Stimulated activated CD4-positive, alpha-beta T cell treated with anti-CD3 and anti-CD28 coated beads, Interleukin-12 subunit alpha, Interleukin-12 subunit beta, amount 100 ng/mL, for 24 hours (primary cell): ENCODE data around the gene PAK5.

Experiments used
- DNase-seq, 2 experiments: peaks; one replicate each; pipeline ENCODE4 v3.0.0-alpha.2; 2020; ENCODE audit warnings: low read depth in 2 of 2

Gene PAK5

GRCh38 chr20:9616833-9617461, 221.9 kb downstream of the PAK5 start:
- peak; percentile 2 to 33 for DNase-seq

DNA sequence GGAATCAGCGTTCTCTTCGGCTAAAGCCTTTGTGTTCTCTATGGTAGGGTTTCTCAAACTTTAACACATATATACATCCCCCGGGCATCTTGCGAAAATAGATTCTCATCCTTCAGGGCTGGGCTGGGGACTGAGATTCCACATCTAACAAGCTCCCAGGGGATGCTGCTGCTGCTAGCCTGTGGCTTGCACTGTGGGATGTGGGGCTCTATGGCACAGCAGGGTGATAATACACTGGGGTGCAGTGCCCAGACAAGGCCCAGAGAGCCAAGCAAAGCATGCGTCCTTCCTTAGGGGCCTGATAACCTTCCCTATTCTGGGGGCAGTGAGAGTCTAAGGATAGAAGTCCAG, 222.4 kb downstream of the PAK5 start:
- no peak for DNase-seq

GRCh38 chr20:9615766-9616454, 223.0 kb downstream of the PAK5 start:
- DNase-seq, result no peak

DNA sequence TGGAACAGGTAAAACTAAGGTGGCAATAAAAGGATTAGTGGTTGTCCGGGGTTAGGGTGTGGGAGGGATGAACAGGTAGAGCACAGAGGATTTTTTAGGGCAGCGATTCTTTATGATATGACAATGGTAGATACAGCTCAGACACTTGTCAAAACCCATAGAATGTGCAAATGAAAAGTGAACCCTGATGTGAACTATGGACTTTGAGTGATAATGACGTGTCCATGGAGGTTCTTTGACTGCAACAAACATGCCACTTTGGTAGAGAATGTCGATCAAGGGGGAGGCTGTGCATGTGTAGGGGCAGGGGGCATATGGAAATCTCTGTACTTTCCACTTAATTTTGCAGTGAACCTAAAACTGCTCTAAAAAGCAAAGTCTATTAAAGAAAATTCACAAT, 223.8 kb downstream of the PAK5 start:
- no peak for DNase-seq

- DNase-seq, result no peak
Observed at GRCh38 chr20:9613871-9614270, 225.0 kb downstream of the PAK5 start.

DNA sequence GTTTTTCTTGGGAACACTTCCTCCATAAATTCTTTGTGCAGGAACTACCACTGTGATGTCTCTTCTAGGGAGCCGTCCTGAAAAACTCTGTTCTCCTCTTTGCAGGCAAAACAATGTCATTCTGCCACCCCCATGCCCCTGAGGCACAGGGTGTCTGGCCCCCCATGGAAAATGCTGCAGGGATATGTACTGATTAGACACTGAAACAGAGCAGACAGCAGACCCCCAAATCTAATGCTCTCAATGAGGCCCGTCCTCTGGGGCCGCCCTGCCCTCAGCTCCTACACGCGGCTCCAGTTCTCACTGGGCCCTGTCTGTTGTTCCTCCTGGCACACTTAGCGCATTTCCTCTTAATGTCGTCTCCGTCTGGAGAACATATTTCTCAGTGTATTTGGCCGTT, 227.0 kb downstream of the PAK5 start:
- no peak for DNase-seq

DNA sequence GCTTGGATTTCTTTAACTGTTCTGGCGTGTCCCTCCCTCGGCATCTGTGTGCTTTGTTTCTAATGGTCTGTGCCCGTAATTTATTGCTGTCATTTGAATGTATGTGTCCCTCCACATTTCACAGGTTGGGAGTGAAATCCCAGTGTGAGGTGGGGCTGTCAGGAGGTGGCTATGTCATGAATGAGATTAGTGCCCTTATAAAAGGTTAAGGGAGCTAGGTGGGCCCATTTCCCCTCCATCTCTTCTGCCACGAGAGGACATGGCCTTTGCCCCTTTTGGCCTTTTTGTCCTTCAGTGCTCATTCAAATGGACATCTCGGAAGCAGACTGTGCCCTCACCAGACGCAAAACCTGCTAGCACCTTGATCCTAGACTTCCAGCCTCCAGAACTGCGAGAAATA, 228.2 kb downstream of the PAK5 start:
- no peak for DNase-seq

DNA sequence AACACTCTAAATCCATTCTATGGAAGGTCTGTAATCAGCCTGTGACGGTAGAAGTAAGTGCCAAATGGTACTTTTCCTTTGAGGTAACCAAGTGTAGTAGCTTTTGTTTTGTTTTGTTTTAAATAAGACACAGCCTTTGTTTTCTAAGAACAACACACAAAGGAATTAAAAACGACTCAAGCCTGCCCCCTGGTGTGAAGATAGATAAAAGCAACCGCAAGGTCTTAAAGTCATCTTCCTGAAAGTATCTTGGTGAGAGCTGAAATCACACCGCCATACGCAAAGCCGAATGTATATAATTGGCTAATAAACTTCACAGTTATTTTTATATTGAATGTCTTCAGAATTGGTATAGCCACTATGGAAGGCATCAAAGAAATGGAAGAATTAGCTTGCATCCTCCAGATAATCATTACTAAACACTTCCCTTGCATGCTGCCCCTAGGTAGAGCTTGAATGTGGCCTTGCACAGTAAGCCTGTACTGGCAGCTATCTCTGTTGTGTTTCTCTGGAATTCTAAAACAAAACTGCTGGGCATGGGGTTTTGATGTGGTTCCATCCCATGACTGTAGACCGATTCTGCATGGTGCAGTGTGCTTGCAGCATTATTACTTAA, 228.9 kb downstream of the PAK5 start:
- peak in 1 of 2 experiments; percentile 43 for DNase-seq

DNA sequence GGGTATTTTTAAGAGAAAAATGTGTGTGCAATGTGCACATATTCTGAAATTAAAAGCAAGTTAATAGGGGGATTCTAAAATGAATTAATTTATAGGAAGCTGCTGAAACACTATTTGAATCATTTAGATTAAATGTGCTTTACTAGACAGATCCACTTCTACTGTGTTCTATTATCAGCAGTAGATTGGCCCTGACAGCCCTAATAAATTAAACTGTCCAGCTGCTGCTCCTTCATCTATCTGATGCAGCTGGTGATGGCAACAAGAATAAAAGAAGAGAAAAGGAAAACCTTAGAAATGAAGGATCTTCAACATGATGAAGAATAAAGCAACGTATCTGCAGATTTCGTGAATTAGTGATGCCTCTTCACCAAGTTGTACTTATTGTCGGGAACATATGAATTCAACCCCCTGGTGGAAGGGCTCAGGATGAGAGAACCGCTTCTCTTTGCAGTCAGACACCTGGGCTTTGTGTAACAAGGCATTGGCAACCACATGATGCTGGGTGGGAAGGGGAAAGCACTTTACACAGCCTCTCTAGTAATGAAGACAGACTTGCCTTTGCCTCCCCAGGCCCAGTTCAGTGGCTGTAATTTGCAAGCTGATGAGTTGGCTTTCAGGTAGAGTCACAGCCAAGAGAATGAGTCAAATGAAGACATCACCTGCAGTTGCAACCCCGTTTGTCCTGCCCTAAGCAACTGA, 230.1 kb downstream of the PAK5 start:
- DNase-seq, result no peak

- no peak for DNase-seq
Observed at GRCh38 chr20:9602847-9603183, 236.1 kb downstream of the PAK5 start.

DNA sequence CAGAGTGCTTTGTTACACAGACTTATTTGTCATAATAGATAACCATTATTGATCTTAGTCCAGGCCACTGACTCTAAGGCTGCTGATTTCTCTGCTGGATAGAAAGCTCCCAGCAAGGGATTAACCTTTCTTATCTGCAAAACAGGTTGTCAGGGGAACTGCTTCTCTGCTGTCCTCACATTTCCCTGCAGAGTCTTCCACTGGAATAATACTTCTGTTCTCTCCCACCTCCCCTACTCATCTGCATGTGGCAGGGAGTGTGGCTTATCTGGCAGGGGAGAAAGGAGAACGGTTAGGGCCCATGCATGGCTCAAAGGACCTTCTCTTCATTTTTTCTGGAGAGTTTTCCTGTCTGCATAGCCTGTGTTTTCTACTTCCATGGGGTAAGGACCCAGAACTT, 238.3 kb downstream of the PAK5 start:
- no peak for DNase-seq

GRCh38 chr20:9597547-9597946, 241.3 kb downstream of the PAK5 start:
- DNase-seq, result no peak

DNA sequence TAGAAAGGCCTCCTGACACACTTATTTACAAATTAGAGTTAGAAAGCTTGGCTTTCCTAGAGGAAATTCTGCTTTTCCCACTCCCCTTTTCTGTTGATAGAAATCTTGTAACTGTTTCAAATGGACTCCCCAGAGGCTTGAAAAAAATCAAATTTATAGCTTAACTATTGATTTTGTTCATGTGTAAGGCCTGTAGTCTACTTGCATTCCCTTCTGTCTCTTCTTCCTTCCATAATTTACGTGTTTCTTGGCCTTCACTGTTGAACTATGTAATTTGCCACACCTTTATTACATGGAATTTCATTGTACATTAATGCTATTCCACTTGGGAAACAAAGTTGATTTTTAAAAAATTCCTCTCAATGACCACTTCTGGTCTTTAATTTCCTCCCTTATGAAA, 243.1 kb downstream of the PAK5 start:
- no peak for DNase-seq

GRCh38 chr20:9594284-9594875, 244.5 kb downstream of the PAK5 start:
- DNase-seq, result no peak

- DNase-seq, result no peak
Observed at GRCh38 chr20:9592419-9592818, 246.5 kb downstream of the PAK5 start.

- no peak for DNase-seq
Observed at GRCh38 chr20:9591080-9591479, 247.8 kb downstream of the PAK5 start.

DNA sequence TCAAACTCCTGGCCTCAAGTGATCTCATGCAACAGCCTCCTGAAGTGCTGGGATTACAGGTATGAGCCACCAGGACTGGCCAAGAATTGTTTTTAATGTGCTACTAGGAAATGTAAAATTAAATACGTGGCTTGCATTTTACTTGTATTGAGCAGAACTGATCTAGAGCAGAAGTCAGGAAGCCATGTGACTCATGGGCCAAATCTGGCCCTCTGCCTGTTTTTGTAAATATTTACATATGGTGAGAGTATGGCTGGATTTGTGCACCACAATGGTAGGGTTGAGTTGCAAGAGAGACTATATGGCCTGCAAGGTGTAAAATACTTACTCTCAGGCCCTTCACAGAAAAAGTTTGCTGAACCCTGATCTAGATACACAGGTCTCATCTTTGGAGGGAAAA, 248.7 kb downstream of the PAK5 start:
- no peak for DNase-seq

- DNase-seq, result no peak
Observed at GRCh38 chr20:9588706-9589105, 250.2 kb downstream of the PAK5 start.

GRCh38 chr20:9583151-9583550, 255.7 kb downstream of the PAK5 start:
- no peak for DNase-seq

DNA sequence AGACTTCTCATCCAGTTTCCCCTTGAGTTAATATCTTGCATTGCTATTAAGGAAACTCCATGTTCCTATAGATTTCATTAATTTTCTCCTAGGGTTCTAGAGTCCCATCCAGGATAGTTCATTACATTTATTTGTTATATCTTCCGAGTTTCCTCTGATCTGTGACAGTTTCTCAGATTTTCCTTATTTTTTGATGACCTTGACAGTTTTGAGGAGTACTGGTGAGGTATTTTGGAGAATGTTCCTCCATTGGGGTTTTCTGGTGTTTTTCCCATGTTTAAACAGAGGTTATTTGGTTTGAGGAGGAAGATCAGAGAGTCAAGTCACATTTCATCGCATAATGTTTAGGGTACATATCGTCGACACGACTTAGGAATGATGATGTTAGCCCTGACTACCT, 256.7 kb downstream of the PAK5 start:
- DNase-seq, result no peak

GRCh38 chr20:9581509-9581908, 257.4 kb downstream of the PAK5 start:
- DNase-seq, result no peak

GRCh38 chr20:9578594-9578993, 260.3 kb downstream of the PAK5 start:
- no peak for DNase-seq

- DNase-seq, result no peak
Observed at GRCh38 chr20:9577397-9577796, 261.5 kb downstream of the PAK5 start.
